Activated naive CD8-positive, alpha-beta T cell treated with anti-CD3 and anti-CD28 coated beads, Interleukin-2, amount 50 U/mL, for 24 hours (primary cell): ENCODE results near the gene GPR61.

Experiments
- ATAC-seq: fragments of 150-1000 bp; cut with Tn5 transposase; one replicate; pipeline ENCODE4 v1.10.0; 2021
- DNase-seq: peaks from one replicate; pipeline ENCODE4 v3.0.0; 2021
- H3K27ac Mint-ChIP-seq: one replicate; pipeline ENCODE4 v1.8.0; 2021; ENCODE audit warnings: mild to moderate bottlenecking, mixed read lengths
- H3K27me3 Mint-ChIP-seq: one replicate; pipeline ENCODE4 v1.8.0; 2021; ENCODE audit warnings: mixed read lengths
- H3K36me3 Mint-ChIP-seq: one replicate; pipeline ENCODE4 v1.8.0; 2021; ENCODE audit warnings: low read depth, mixed read lengths
- H3K4me1 Mint-ChIP-seq: one replicate; pipeline ENCODE4 v1.8.0; 2021; ENCODE audit warnings: mixed read lengths
- H3K4me3 Mint-ChIP-seq: one replicate; pipeline ENCODE4 v1.8.0; 2021; ENCODE audit warnings: mild to moderate bottlenecking, moderate library complexity, mixed read lengths
- H3K9me3 Mint-ChIP-seq: one replicate; pipeline ENCODE4 v1.8.0; 2021; ENCODE audit warnings: mixed read lengths

GPR61 gene

DNA sequence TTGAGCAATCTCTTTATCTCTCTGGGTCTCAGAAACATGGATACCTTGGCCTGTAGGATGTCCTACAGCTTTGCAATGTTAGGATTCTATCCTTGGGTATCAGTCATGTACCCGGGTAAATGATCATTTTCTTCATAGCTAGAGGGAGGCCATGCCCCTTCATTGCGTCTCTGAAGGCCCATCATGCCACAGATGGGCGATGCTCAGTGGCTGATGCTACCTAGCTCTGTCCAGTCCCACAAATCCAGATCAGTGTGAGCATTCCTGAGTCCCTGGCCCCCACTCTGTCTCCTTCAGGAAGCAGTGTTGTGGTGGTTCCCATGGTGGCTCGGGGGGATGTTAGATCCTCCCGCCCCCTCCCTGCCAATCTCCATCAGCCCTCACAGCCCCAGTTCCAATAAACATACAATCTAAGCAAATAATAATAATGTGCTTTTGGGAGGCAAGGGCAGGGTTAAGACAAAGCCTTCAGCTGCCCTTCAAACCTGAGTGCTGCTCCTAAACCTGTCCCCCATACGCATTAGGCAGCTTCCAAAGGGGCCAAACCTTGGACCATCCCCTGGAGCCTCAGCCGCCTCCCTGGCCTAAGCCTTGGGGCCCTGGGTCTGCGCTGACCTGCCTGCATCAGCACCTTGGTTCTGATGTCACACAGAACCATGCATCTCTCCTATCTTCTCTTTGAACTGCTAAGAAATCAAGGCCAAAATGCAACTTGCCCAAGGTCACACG is 681 bp upstream of the GPR61 start:
- DNase-seq (no peak), ATAC-seq (no peak)
- H3K27me3 Mint-ChIP-seq, result no peaks in the 10 kb centered on the region
- no peaks in the 10 kb centered on the region for H3K9me3 Mint-ChIP-seq
- H3K36me3 Mint-ChIP-seq, result no peaks in the 10 kb centered on the region
- no peaks in the 10 kb centered on the region for H3K4me1 Mint-ChIP-seq
- no peak overlapping the region for H3K4me3 Mint-ChIP-seq
- no peak overlapping the region for H3K27ac Mint-ChIP-seq

DNA sequence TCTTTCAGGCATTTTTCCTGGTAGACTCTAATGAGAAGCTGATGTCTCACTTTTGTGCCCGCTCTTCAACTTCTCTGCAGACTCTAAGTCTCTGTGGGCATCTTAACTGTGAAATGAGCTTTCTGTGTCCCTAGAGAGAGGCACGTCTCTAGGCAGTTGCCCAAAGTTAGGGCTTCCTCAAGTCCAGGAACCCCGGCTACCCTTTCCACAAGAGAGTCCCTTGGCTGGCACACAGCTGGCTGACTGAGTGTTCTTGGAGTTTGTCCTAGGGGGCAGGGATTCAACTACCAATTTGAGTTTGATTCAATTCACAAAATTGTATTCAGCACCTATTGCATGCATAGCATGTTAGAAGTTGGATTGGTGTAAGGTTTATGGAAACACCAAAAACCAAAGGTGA is 1.4 kb downstream of the GPR61 start:
- no peak for DNase-seq
- Mint-ChIP-seq H3K27ac (no peak overlapping the region), H3K36me3 (no peaks in the 10 kb centered on the region), H3K4me3 (no peak overlapping the region), H3K27me3 (no peaks in the 10 kb centered on the region), H3K9me3 (no peaks in the 10 kb centered on the region), H3K4me1 (peaks cover 2% of the 10 kb centered on the region)
- ATAC-seq, result no peak

DNA sequence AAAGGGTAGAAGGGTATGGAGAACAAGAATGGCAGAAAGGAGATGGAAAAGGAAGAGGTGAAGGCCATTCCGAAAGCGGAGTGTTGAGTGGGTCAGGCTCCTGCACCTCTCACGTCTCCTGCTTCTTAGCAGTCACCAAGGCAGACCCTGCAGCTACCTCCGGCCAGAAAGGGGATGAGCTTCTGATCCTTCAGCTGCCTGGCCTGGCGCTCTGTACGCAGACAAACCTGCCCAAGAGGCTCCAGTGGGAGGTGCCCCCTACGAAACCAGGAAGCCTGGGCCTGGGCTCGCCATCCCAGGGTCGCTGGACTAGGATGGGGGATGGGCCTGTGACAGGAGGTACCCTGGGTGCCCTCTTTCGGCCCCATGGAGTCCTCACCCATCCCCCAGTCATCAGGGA is 3.0 kb downstream of the GPR61 start:
- no peaks in the 10 kb centered on the region for H3K9me3 Mint-ChIP-seq
- H3K36me3 Mint-ChIP-seq, result no peaks in the 10 kb centered on the region
- ATAC-seq (no peak), DNase-seq (no peak)
- no peak overlapping the region for H3K4me3 Mint-ChIP-seq
- H3K27ac Mint-ChIP-seq, result no peak overlapping the region
- H3K4me1 Mint-ChIP-seq, result peaks cover 17% of the 10 kb centered on the region
- H3K27me3 Mint-ChIP-seq, result no peaks in the 10 kb centered on the region

DNA sequence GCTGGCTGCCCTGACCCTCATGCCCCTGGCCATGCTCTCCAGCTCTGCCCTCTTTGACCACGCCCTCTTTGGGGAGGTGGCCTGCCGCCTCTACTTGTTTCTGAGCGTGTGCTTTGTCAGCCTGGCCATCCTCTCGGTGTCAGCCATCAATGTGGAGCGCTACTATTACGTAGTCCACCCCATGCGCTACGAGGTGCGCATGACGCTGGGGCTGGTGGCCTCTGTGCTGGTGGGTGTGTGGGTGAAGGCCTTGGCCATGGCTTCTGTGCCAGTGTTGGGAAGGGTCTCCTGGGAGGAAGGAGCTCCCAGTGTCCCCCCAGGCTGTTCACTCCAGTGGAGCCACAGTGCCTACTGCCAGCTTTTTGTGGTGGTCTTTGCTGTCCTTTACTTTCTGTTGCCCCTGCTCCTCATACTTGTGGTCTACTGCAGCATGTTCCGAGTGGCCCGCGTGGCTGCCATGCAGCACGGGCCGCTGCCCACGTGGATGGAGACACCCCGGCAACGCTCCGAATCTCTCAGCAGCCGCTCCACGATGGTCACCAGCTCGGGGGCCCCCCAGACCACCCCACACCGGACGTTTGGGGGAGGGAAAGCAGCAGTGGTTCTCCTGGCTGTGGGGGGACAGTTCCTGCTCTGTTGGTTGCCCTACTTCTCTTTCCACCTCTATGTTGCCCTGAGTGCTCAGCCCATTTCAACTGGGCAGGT is 3.8 kb downstream of the GPR61 start:
- no peak for ATAC-seq
- no peaks in the 10 kb centered on the region for H3K9me3 Mint-ChIP-seq
- no peaks in the 10 kb centered on the region for H3K27me3 Mint-ChIP-seq
- no peaks in the 10 kb centered on the region for H3K36me3 Mint-ChIP-seq
- peaks cover 19% of the 10 kb centered on the region for H3K4me1 Mint-ChIP-seq
- no peak for DNase-seq
- no peak overlapping the region for H3K27ac Mint-ChIP-seq
- H3K4me3 Mint-ChIP-seq, result no peak overlapping the region

DNA sequence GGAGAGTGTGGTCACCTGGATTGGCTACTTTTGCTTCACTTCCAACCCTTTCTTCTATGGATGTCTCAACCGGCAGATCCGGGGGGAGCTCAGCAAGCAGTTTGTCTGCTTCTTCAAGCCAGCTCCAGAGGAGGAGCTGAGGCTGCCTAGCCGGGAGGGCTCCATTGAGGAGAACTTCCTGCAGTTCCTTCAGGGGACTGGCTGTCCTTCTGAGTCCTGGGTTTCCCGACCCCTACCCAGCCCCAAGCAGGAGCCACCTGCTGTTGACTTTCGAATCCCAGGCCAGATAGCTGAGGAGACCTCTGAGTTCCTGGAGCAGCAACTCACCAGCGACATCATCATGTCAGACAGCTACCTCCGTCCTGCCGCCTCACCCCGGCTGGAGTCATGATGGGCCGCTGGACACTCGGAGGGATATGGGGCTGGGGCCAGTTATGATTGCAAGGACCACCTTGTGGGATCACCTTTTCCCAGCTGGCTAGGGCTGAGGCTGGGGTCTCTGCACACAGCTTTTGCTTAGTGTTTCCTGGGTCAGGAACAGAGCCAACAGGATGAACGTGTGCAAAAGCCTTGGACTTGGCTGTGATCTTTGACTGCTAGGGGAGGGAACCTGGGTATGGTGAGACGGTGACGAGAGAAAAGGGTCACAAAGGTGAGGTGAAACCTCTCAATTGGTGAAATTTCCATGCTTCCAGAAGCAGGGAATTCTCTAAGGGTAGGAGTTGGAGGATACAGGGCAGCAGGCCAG is 4.5 kb downstream of the GPR61 start:
- H3K4me3 Mint-ChIP-seq, result no peak overlapping the region
- no peak overlapping the region for H3K27ac Mint-ChIP-seq
- peaks cover 3% of the 10 kb centered on the region for H3K36me3 Mint-ChIP-seq
- no peaks in the 10 kb centered on the region for H3K9me3 Mint-ChIP-seq
- peaks cover 24% of the 10 kb centered on the region for H3K4me1 Mint-ChIP-seq
- ATAC-seq (no peak), DNase-seq (no peak)
- H3K27me3 Mint-ChIP-seq, result no peaks in the 10 kb centered on the region

DNA sequence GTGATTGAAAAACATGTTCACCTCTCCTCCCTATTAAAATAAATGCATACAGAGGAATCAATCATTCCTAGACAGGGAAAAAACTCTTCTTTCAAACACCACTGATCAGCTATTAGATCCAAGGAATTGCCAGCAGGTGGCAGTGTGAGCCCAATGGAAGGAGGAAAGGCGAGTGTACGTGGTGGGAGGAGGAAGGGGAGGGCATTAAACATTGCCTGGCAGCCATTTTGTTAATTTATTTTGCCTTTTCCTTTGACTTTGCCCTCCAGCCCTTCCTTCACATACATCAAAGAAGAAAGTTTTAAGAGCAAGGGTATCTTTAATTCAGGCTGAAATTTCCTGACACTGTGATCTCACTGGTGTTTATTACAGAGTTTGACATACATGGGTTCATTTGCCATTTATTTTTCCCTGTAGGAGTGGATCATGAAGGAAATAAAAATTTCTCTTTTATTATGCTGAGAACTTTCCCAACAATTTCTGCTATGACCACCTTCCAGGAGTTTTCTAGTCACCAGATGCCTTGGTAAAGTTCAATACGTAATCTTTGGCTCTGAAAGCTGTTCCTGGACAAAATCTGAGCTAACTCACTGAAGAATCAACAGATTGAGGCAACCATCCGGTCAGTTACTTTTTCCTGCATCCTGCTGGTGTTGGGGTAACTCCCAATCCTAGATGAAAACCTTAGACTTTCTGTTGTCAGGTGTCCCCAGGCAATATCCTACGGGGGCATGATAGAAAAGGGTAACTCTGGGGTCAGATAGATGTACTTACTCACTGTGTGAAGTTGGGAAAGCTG is 6.8 kb downstream of the GPR61 start:
- Mint-ChIP-seq H3K9me3 (no peaks in the 10 kb centered on the region), H3K36me3 (peaks cover 4% of the 10 kb centered on the region), H3K4me1 (peaks cover 43% of the 10 kb centered on the region), H3K4me3 (peak overlapping the region; percentile 95), H3K27me3 (no peaks in the 10 kb centered on the region), H3K27ac (peak overlapping the region; percentile 96)
- DNase-seq (peak; percentile 93), ATAC-seq (peak; percentile 34)

DNA sequence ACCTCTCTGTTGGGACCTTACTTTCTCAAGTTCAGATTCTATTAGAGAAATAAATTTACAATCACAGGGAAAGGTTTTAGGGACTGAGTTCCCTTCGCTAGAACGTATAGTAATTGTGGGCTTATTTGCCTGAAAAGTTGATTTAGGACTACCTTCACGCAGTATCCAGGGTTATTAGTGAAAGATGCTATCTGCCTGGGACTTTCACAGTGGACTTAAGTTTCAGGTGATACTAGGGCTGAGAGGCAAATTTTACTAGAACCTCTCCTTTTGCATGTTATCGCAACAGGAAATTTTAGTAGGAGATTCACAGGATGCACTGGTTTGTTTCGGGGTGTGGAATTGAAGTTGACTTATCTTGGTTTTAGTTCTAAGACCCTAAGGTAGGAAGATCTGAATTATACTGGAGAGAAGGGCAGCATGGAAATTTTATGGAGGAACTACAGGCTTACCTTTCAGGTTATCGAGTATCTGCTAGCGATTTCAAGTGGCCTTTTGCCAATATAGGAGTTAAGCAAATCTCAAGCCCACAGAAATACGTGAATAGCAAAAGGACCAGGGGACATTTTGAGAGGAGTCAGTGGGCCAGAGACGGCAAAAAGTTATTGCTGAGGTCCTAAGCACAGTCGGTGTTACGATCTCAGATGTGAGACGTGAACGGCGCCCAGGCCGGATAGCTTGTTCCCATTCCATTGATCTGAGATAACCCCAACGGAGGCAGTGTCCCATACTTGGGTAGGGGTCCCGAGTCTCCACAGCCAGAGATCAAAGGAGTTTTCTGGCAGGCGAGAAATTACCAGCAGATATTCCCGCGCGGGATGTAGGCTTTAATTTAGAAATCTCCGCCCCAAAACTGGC is 8.0 kb downstream of the GPR61 start:
- peak overlapping the region; percentile 96 for H3K27ac Mint-ChIP-seq
- no peaks in the 10 kb centered on the region for H3K9me3 Mint-ChIP-seq
- ATAC-seq (no peak), DNase-seq (peak; percentile 35)
- peaks cover 4% of the 10 kb centered on the region for H3K36me3 Mint-ChIP-seq
- peaks cover 47% of the 10 kb centered on the region for H3K4me1 Mint-ChIP-seq
- H3K4me3 Mint-ChIP-seq, result peak overlapping the region; percentile 95
- H3K27me3 Mint-ChIP-seq, result no peaks in the 10 kb centered on the region

DNA sequence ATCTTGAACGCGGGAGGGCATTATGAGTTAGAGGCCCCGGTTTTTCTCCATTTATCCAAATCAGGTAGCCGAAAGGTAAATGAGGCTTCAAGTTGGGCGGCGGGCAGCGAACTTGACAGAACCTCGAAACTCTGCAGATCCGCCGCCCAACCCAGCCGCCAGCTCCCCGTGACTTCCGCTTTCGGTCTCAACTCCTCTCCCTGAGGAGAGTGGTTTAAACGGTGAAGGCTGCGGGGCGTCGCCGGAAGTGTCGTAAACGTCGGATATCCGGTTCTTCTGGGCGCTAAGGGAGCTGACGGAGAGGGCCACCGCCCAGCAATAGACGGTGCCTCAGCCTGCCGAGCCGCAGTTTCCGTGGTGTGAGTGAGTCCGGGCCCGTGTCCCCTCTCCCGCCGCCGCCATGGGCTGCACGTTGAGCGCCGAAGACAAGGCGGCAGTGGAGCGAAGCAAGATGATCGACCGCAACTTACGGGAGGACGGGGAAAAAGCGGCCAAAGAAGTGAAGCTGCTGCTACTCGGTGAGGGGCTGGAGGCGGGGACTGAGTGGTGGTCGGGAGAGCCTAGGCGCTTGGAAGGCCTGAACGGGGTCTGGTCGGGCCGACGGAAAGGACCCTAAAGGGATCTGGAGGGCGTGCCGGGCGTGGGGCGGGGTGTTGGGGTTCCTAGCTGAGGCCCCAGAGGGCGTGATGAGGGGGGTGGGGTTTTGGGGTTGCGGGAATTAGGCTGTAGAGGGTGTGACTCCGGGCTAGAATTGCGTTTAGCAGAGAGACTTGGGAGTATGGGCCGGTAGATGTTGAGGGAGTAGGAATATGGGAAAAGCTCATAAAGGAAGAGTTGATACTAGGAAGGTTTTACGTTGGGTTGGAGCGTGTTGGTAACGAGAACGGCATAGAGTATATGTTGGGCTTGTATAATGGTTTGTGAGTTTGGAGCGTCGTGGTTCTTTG is 8.9 kb downstream of the GPR61 start, which contains the start of gene GNAI3:
Gene GNAI3, plus strand, starts transcription at position 295 of the 947 bp plus-strand sequence. Its CDS starts 106 bp downstream, at position 401.
- Mint-ChIP-seq H3K27ac (peak within 1 kb of the TSS; percentile 96), H3K4me3 (peak within 1 kb of the TSS; percentile 95), H3K4me1 (peaks cover 51% of the 10 kb centered on the region), H3K9me3 (no peaks in the 10 kb centered on the region), H3K36me3 (peaks cover 4% of the 10 kb centered on the region), H3K27me3 (no peaks in the 10 kb centered on the region)
- ATAC-seq (peak; percentile 99), DNase-seq (peak; percentile 94)

DNA sequence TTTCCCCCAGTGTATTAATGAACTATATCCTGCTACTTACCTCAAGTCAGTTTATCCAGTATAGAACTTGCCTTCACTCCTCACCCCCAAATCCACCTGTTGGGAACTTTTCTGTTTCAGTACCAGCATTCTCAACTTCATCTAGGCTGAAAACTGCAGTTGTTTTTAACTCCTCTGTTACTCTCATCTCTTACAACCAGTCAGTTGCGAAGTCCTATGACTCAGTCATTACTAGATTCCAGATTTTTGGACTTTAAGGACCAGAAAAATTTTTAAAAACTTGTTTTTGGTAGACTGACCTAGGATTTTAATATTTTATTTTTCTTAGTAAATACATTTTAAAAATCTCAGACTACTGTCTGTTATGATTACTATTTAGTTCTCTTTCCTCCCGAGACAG is 16.9 kb downstream of the GPR61 start:
- peaks cover 69% of the 10 kb centered on the region for H3K4me1 Mint-ChIP-seq
- DNase-seq, result no peak
- no peak for ATAC-seq
- H3K9me3 Mint-ChIP-seq, result no peaks in the 10 kb centered on the region
- H3K36me3 Mint-ChIP-seq, result peaks cover 2% of the 10 kb centered on the region
- no peak overlapping the region for H3K27ac Mint-ChIP-seq
- H3K27me3 Mint-ChIP-seq, result no peaks in the 10 kb centered on the region
- H3K4me3 Mint-ChIP-seq, result no peak overlapping the region

DNA sequence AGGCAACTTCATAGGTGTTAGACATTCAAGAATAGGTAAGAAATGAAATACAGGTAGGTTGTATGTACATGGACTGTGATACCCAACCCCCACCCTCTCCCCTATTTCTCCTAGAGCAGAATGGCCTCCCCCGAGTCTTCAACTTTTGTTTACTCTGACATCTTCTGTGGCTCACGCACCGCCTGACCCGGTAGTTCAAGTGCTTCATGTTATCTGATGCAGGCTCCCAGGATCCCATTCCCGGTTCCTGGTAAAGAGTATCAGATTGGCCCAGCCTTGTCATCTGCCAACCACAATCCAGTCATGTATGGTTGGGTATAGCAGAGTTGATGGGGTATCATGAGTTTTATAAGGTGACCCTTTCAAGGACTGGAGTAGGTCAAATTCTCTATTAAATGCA is 17.8 kb downstream of the GPR61 start:
- Mint-ChIP-seq H3K27me3 (no peaks in the 10 kb centered on the region), H3K4me1 (peaks cover 68% of the 10 kb centered on the region), H3K4me3 (no peak overlapping the region), H3K27ac (no peak overlapping the region), H3K36me3 (peaks cover 2% of the 10 kb centered on the region), H3K9me3 (no peaks in the 10 kb centered on the region)
- ATAC-seq (no peak), DNase-seq (no peak)

DNA sequence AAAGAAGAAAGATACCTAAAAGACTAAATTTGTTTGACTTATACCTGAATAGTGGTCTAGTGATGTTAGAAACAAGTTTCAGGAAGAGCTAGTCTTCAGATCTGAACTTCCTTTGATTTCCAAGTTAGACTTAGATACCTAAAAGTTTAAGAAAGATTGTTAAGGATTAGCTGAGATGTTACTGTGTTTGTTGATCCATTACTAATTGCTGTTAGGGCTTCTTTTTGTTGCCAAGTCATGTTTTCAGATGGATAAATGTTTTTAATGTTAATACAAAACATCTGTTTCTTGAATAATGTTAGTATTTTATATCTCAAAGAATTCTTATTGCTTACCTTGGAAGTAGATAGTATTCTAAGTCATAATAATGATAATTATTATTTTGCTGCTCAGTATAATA is 20.3 kb downstream of the GPR61 start:
- Mint-ChIP-seq H3K4me1 (peaks cover 66% of the 10 kb centered on the region), H3K4me3 (no peak overlapping the region)

DNA sequence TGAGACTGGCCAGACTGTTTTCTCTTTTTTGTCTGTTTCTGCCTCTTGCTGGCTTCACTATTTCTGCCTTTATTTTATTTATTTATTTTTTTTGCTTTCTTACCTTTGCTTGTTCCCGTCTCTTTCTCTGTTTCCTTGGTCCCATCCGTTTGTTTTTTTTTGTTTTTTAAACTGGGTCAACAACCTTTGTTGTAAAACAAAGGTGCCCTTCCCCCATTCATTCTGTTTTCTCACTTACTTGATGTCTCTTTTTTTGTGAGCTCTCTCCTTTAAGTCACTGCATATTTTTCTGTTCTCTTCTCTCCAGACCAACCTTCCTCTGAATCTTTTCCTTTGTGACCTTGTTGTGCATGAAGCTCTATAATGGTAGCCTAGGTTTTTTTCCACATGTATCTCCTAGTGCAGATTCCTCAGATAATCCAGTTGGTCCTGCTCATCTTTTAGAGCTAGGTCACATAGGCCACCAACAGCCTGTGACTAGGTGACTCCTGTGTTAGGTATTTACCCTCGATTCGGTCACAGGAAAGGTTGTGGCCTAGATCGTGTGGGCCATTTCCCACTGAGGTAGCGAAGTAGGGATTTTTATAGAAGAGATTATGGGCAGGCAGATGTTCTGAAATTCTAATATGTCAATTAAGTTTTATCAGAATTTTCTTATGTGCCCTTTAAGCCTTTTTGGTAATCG is 24.7 kb downstream of the GPR61 start:
- H3K27me3 Mint-ChIP-seq, result no peaks in the 10 kb centered on the region
- no peak for DNase-seq
- no peaks in the 10 kb centered on the region for H3K9me3 Mint-ChIP-seq
- no peaks in the 10 kb centered on the region for H3K36me3 Mint-ChIP-seq
- no peak for ATAC-seq
- H3K27ac Mint-ChIP-seq, result no peak overlapping the region
- H3K4me3 Mint-ChIP-seq, result no peak overlapping the region
- H3K4me1 Mint-ChIP-seq, result peaks cover 61% of the 10 kb centered on the region

More for the DNA sequence above, 20.3 kb downstream of the GPR61 start:
- ATAC-seq (no peak), DNase-seq (no peak)
- H3K27ac Mint-ChIP-seq, result no peak overlapping the region
- H3K9me3 Mint-ChIP-seq, result no peaks in the 10 kb centered on the region
- peaks cover 2% of the 10 kb centered on the region for H3K36me3 Mint-ChIP-seq
- no peaks in the 10 kb centered on the region for H3K27me3 Mint-ChIP-seq
